Osteocyte (in vitro differentiated cells): Measurements from ENCODE around the gene ADAMTSL2. TPM values are rescaled to one million over a fixed set of nuclear protein-coding genes. Genes with fewer than 3 reads are reported as not detected.

Source experiments
- DNase-seq: peaks from one replicate; pipeline ENCODE4 v3.0.0; 2021; ENCODE audit warnings: mixed read lengths; ENCODE audit not compliant: unreplicated experiment; ENCODE audit errors: extremely low spot score
- H3K27ac Mint-ChIP-seq: one replicate; pipeline ENCODE4 v1.8.0; 2021; ENCODE audit warnings: mild to moderate bottlenecking, mixed read lengths; ENCODE audit not compliant: unreplicated experiment
- H3K27me3 Mint-ChIP-seq: one replicate; pipeline ENCODE4 v1.8.0; 2021; ENCODE audit warnings: mixed read lengths; ENCODE audit not compliant: unreplicated experiment
- H3K36me3 Mint-ChIP-seq: one replicate; pipeline ENCODE4 v1.8.0; 2021; ENCODE audit warnings: mixed read lengths; ENCODE audit not compliant: unreplicated experiment
- H3K4me1 Mint-ChIP-seq: one replicate; pipeline ENCODE4 v1.8.0; 2021; ENCODE audit warnings: mixed read lengths; ENCODE audit not compliant: unreplicated experiment
- H3K4me3 Mint-ChIP-seq: one replicate; pipeline ENCODE4 v1.8.0; 2021; ENCODE audit warnings: mild to moderate bottlenecking, moderate library complexity, mixed read lengths; ENCODE audit not compliant: unreplicated experiment
- H3K9me3 Mint-ChIP-seq: one replicate; pipeline ENCODE4 v1.8.0; 2021; ENCODE audit warnings: mixed read lengths; ENCODE audit not compliant: unreplicated experiment
- CTCF ChIP-seq: fragments of 200-600 bp; sonication (generic); IDR thresholded peaks from 2 replicates; pipeline ENCODE4 v1.5.0; 2021; ENCODE audit warnings: antibody characterized with exemption, mild to moderate bottlenecking, moderate library complexity
- total RNA-seq: library from RNA; stranded (reverse); gene quantifications from 2 replicates; pipeline ENCODE4 v1.2.1, GENCODE V29; 2021

Gene ADAMTSL2
- total RNA-seq, 1 donor from 2014 or later, result 0.11 TPM

GRCh38 chr9:133618726-133619125 lies 84.2 kb downstream of the ADAMTSL2 start:
- TF ChIP-seq CTCF, result no peak
- H3K27me3 Mint-ChIP-seq, result peaks cover 56% of the 10 kb centered on the region
- H3K27ac Mint-ChIP-seq, result no peak overlapping the region
- DNase-seq, result no peak
- no peaks in the 10 kb centered on the region for H3K4me1 Mint-ChIP-seq
- H3K9me3 Mint-ChIP-seq, result no peaks in the 10 kb centered on the region
- no peak overlapping the region for H3K4me3 Mint-ChIP-seq
- no peaks in the 10 kb centered on the region for H3K36me3 Mint-ChIP-seq

DNA sequence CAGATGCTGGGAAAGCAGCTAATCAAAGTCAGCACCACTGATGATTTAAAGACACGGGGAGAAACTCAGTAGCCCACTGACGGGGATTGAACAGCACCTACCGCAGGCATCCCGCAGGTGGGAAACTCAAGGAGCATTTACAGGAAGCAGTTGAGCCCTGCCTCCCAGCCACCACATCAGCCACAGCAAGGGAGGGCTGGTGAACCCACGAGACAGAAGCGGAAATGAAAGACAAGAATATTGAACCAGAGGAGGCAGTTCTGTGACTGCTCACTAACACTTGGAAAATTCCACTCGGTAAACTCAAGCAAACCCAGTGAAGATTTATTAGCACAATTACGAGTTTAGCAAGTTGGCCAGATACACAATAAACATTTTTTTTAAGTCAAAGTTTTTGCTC lies 85.3 kb downstream of the ADAMTSL2 start:
- no peak overlapping the region for H3K27ac Mint-ChIP-seq
- no peak for DNase-seq
- H3K36me3 Mint-ChIP-seq, result no peaks in the 10 kb centered on the region
- no peaks in the 10 kb centered on the region for H3K4me1 Mint-ChIP-seq
- TF ChIP-seq CTCF, result no peak
- H3K27me3 Mint-ChIP-seq, result peaks cover 48% of the 10 kb centered on the region
- no peaks in the 10 kb centered on the region for H3K9me3 Mint-ChIP-seq
- no peak overlapping the region for H3K4me3 Mint-ChIP-seq

GRCh38 chr9:133621725-133622267 lies 87.3 kb downstream of the ADAMTSL2 start:
- peaks cover 52% of the 10 kb centered on the region for H3K27me3 Mint-ChIP-seq
- H3K36me3 Mint-ChIP-seq, result no peaks in the 10 kb centered on the region
- H3K27ac Mint-ChIP-seq, result no peak overlapping the region

DNA sequence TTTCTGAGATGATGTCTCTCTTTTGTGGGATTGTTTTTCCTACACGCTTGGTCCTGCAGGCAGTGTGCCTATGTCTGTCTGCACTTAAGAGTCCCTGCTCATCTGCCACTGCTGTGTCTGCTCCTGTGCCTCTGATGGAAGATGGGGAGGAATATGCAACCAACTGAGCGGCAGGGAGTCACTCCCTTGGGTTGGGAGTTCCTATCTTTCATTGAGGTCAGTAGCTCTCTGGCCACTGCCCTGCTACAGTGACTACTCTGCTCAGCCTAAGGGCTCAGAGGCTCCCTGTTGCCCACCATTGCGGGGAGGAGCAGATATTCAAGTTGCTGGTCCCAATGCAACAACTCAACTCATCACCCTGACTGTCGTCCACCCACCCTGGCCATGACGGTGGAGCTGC lies 88.1 kb downstream of the ADAMTSL2 start:
- Mint-ChIP-seq H3K36me3 (no peaks in the 10 kb centered on the region), H3K27me3 (peaks cover 55% of the 10 kb centered on the region), H3K27ac (no peak overlapping the region), H3K4me1 (no peaks in the 10 kb centered on the region), H3K4me3 (no peak overlapping the region), H3K9me3 (peaks cover 11% of the 10 kb centered on the region)
- TF ChIP-seq CTCF, result no peak
- no peak for DNase-seq

More at GRCh38 chr9:133621725-133622267, 87.3 kb downstream of the ADAMTSL2 start:
- no peak for TF ChIP-seq CTCF
- Mint-ChIP-seq H3K4me3 (no peak overlapping the region), H3K9me3 (peaks cover 10% of the 10 kb centered on the region), H3K4me1 (no peaks in the 10 kb centered on the region)
- DNase-seq, result no peak

Other genes starting within 250 kb of the ADAMTSL2 start
- gene SURF6, start 198.5 kb upstream of the ADAMTSL2 start, total RNA-seq, result 16.0 and 19.8 TPM in 2 replicates
- gene MED22, start 186.6 kb upstream of the ADAMTSL2 start, total RNA-seq, result 23.4 and 27.6 TPM in 2 replicates
- 1,770 and 1,772 TPM in 2 replicates for gene RPL7A, start 186.5 kb upstream of the ADAMTSL2 start, total RNA-seq
- 36.2 and 39.4 TPM in 2 replicates for gene SURF1, start 178.2 kb upstream of the ADAMTSL2 start, total RNA-seq
- gene SURF2, start 178.2 kb upstream of the ADAMTSL2 start, total RNA-seq, result 15.4 and 16.3 TPM in 2 replicates
- 190 and 201 TPM in 2 replicates for gene SURF4, start 158.6 kb upstream of the ADAMTSL2 start, total RNA-seq
- 3.5 and 5.1 TPM in 2 replicates for gene STKLD1, start 158.3 kb upstream of the ADAMTSL2 start, total RNA-seq
- 22.2 and 22.8 TPM in 2 replicates for gene REXO4, start 116.7 kb upstream of the ADAMTSL2 start, total RNA-seq
- gene ADAMTS13, start 112.3 kb upstream of the ADAMTSL2 start, total RNA-seq, result 7.4 and 8.8 TPM in 2 replicates
- gene CACFD1, start 74.7 kb upstream of the ADAMTSL2 start, total RNA-seq, result 28.9 and 29.3 TPM in 2 replicates
- gene SLC2A6, start 55.6 kb upstream of the ADAMTSL2 start, total RNA-seq, result 8.0 and 8.4 TPM in 2 replicates
- gene MYMK, start 9.7 kb upstream of the ADAMTSL2 start, total RNA-seq, result not detected in 2 replicates
- gene FAM163B, start 74.7 kb downstream of the ADAMTSL2 start, total RNA-seq, result not detected in 2 replicates
- gene DBH, start 101.7 kb downstream of the ADAMTSL2 start, total RNA-seq, result not detected in 2 replicates
- 0.21 and 0.56 TPM in 2 replicates for gene SARDH, start 203.6 kb downstream of the ADAMTSL2 start, total RNA-seq